DMS153 treated with DMSO at 0.1 percent for 48 hours (cell line): Measurements from ENCODE around the gene RGR.
"Not testable (repeated sequence)": the region's sequence is repeated elsewhere in the genome, so short reads cannot be mapped to it uniquely, and the experiment has no call there.

Source experiments
- DNase-seq: peaks from one replicate; lab custom pipeline; 2025; ENCODE audit not compliant: unreplicated experiment; lab: John Stamatoyannopoulos, UW

RGR gene

GRCh38 chr10:84256510-84257342 is 11.9 kb downstream of the RGR start:
- no peak for DNase-seq

DNA sequence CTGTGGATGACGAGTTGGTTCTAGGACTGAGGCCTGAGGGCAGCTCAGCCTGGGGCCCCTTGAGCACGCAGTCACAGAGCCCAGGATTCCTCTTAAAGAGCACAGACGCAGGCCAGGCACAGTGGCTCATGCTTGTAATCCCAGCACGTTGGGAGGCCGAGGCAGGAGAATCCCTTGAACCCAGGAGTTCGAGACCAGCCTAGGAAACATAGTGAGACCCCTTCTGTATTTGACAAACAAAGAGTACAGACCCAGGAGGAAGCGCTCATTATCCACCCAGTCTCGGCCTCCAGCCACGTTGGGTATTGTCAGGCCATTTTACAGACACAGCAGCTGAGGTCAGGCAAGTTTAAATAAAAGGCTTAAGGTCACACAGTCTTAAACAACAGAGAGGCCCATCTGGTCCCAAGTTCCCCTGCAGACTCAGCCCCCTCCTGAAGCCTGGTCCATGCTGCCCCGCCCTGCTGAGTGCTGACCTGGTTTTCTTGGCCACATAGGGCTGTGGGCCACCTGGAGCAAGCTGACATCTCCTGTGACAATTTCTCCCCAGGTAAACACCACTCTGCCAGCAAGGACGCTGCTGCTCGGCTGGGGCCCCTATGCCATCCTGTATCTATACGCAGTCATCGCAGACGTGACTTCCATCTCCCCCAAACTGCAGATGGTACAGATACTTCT is 12.6 kb downstream of the RGR start:
- no peak for DNase-seq

DNA sequence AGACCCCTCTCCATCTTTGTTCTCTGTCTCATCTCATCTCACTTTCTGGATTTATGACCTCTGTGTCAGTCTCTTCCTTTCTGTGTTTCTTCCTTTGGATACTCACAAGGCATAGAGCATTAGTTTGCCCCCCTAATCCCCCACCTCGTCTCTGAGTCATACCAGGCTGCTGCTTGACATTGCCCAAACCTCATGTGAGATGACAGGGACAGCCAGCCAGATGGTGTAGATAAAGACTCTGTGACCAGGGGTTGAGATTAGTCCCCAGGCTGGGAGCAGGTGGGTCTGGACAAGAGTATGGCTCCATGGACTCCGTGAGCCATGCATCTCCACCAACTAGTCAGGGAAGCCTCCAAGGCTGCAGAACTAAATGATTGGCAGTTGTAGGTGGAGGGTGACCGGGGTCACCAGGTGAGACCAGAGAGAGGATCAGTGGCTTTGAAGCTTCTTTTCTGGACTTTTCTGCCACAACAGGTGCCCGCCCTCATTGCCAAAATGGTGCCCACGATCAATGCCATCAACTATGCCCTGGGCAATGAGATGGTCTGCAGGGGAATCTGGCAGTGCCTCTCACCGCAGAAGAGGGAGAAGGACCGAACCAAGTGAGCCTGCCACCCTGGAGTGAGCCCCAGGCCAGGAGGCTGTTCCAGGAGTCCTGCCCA is 13.3 kb downstream of the RGR start:
- DNase-seq = no peak

GRCh38 chr10:84261236-84261915 is 16.5 kb downstream of the RGR start:
- no peak for DNase-seq

- DNase-seq = no peak
These were observed 17.5 kb downstream of the RGR start for GRCh38 chr10:84262190-84262956.

- no peak for DNase-seq
These were observed 18.9 kb downstream of the RGR start for GRCh38 chr10:84263716-84264115.

GRCh38 chr10:84264611-84265141 is 19.8 kb downstream of the RGR start:
- DNase-seq = peak; percentile 66

- peak; percentile 36 for DNase-seq
These were observed 20.6 kb downstream of the RGR start for GRCh38 chr10:84265418-84265817.

DNA sequence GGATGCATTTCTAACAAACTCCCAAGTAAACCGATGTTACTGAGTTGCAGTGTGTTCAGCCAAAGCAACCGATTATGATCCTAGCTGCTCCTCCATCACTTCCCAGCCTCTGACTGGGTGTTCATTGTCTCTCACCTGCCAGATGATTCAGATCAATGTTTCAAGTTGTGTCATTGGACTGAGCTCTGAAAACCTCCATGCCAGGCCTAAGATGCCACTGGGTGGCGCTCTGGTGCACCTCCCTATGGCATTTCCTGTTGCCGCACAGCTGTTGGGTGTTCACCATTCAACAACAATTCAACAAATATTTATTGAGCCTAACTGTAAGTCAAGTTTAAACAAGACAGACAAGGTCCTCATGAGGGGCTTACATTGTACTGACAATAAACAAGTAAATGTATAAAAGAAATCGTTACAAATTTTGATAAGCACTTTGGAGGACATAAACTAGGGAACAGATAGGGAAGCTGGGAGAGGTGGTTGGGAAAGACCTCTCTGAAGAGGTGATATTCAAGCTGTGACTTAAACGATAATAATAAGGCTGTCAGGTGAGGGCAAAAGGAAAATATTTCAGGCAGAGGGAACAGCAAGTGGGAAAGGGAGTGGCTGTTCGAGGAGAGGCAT is 22.8 kb downstream of the RGR start:
- peak; percentile 79 for DNase-seq

- DNase-seq = no peak
These were observed 24.3 kb downstream of the RGR start for GRCh38 chr10:84269162-84269561.

- no peak for DNase-seq
These were observed 24.9 kb downstream of the RGR start for GRCh38 chr10:84269773-84270172.

DNA sequence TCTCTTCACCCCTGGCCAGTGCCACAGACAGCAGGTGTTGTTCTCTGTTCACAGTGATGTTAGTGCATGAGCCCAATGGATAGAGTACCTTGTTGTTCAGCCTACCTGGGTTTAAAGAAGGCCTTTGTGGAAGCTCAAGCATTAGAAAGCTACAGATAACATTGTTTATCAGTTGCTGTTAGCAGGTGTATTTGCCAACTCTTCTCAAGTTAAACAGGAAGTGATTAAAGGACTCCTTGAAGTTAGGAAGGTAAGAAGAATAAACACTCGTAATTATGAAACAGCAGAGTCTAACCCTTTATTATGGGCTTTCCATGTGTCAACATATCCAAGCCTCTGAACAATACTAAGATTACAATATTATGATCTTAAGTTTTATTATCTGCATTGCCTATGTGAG is 25.9 kb downstream of the RGR start:
- peak; percentile 91 for DNase-seq

- DNase-seq = not testable (repeated sequence)
These were observed 35.1 kb downstream of the RGR start for GRCh38 chr10:84279876-84280475.

- DNase-seq = no peak
These were observed 41.8 kb downstream of the RGR start for GRCh38 chr10:84286695-84287094.

DNA sequence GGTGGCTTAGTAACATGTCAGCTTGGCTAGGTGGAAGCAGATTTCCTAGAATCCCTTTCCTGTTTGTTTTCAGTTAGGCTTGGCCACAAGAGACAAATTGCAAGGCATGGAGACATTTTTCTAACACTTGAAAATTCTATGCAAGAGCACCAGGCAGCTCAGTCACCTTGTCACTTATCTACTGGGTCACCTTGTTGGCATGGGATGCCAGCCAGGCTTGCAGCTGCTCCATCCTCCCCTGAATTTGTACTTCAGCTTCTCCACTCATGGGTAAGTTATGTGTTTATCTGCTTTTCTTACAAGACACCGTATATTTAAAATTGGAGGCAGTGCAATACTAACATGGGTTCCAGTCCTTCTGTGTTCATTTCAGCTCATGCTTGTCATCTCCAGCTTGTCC is 43.3 kb downstream of the RGR start:
- no peak for DNase-seq

- no peak for DNase-seq
These were observed 44.8 kb downstream of the RGR start for GRCh38 chr10:84289521-84290200.

DNA sequence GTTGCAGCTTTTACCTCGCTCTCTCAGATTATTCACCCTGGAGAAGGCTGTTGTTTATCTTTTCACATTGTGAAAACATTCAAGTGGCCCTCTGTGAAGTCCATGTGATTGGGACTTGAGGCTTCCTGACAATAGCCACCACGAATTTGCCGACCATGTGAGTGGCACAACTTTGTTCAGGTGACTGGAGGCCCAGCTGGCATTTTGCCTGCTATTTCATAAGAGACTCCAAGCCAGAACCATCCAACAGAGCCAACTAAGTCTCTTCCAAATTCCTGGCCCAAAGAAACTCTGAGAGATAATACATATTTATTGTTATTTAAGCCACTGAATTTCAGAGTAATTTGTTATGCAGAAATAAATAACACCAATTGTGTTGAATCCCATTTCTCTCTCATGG is 45.4 kb downstream of the RGR start:
- DNase-seq = no peak

- DNase-seq = no peak
These were observed 46.5 kb downstream of the RGR start for GRCh38 chr10:84291384-84291783.

DNA sequence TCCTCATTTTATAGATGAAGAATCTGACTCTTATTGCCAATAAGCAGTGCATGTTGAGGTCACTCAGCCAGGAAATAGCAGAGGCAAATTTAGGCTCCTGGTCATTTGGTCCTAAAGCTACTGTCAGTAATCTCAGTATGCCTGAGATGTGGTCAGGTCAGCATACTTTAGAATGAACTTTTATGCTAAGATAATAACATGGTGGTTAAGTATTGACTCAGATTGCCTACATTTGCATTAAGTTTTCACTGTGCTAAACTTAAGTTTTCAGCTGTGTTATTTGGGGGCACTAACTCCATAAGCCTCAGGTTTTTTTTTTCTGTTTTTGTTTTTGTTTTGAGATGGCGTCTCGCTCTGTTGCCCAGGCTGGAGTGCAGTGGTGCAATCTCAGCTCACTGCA is 47.6 kb downstream of the RGR start:
- no peak for DNase-seq
